Measurements from ENCODE around the gene USP53. TPM values are rescaled to one million over a fixed set of nuclear protein-coding genes. Genes with fewer than 3 reads are reported as not detected.

The USP53 gene
- total RNA-seq, 2 donors from 2014 or later, result 37.5 to 83.8 TPM

GRCh38 chr4:119228406-119228805, 15.9 kb downstream of the USP53 start:
- intact Hi-C loops (cut with DNase I), result no loop called here
- DNase-seq, result no peak
- TF ChIP-seq, protein P1, sequence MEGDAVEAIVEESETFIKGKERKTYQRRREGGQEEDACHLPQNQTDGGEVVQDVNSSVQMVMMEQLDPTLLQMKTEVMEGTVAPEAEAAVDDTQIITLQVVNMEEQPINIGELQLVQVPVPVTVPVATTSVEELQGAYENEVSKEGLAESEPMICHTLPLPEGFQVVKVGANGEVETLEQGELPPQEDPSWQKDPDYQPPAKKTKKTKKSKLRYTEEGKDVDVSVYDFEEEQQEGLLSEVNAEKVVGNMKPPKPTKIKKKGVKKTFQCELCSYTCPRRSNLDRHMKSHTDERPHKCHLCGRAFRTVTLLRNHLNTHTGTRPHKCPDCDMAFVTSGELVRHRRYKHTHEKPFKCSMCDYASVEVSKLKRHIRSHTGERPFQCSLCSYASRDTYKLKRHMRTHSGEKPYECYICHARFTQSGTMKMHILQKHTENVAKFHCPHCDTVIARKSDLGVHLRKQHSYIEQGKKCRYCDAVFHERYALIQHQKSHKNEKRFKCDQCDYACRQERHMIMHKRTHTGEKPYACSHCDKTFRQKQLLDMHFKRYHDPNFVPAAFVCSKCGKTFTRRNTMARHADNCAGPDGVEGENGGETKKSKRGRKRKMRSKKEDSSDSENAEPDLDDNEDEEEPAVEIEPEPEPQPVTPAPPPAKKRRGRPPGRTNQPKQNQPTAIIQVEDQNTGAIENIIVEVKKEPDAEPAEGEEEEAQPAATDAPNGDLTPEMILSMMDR (IDR thresholded peaks at IDR 0.05), result no peak
- Histone ChIP-seq H3K4me1 (no peaks in the 10 kb centered on the region), H3K36me3 (no peaks in the 10 kb centered on the region), H3K4me3 (no peak overlapping the region), H3K27me3 (no peaks in the 10 kb centered on the region), H3K9ac (ENCODE audit: low read depth in 2 of 2, low read length in 2 of 2) (no peak overlapping the region), H3K9me3 (no peaks in the 10 kb centered on the region), H3K27ac (no peak overlapping the region)

DNA sequence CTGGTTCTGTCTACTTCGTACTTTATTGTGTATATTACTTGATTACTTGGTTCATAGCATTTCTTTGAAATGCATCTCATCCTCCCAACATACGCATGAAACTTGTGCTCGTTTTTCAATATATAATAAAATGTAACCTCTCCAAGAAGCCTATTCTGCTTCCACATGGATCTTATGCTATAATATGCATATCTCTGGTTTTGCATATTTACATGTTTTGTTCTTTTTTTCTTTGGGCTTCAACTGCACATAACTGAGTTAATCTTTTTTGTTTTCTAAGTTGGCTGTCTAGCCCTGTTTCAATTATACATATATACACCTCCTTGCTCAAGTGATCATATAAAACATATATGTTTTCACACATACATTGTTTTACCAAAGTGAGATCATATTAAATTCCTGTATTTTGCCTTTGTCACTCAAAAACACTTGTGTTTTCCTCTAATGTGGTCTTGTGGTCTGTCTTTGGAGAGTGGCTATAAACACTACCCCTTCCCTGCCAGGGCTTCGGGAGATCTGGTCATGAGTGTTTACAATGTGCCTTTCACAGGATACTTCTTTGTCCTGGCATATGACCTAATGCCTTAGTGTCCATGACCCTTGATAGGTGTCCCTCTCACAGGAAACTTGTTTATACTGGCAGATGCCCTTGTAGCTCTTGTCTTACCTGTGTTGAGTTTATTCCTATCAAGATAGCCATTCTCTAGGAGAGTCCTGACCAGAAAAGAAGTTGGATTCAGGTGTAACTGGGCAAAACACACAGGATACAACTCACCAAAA, 17.6 kb downstream of the USP53 start:
- intact Hi-C loops (cut with DNase I), result no loop called here
- Histone ChIP-seq H3K4me3 (no peak overlapping the region), H3K27me3 (no peaks in the 10 kb centered on the region), H3K4me1 (no peaks in the 10 kb centered on the region), H3K36me3 (no peaks in the 10 kb centered on the region), H3K9me3 (no peaks in the 10 kb centered on the region), H3K9ac (ENCODE audit: low read depth in 2 of 2, low read length in 2 of 2) (no peak overlapping the region), H3K27ac (no peak overlapping the region)
- TF ChIP-seq, protein P1 (IDR thresholded peaks at IDR 0.05), result no peak
- no peak for DNase-seq

- TF ChIP-seq, protein P1 (IDR thresholded peaks at IDR 0.05), result no peak
- no peaks in the 10 kb centered on the region for H3K4me1 ChIP-seq
- no peak overlapping the region for H3K4me3 ChIP-seq
- no peak overlapping the region for H3K9ac ChIP-seq (ENCODE audit: low read depth in 2 of 2, low read length in 2 of 2)
- intact Hi-C loops (cut with DNase I), result no loop called here
- H3K27me3 ChIP-seq, result no peaks in the 10 kb centered on the region
- no peak for DNase-seq
- H3K9me3 ChIP-seq, result no peaks in the 10 kb centered on the region
- H3K36me3 ChIP-seq, result no peaks in the 10 kb centered on the region
- H3K27ac ChIP-seq, result no peak overlapping the region
Observed at GRCh38 chr4:119231491-119231890, 19.0 kb downstream of the USP53 start.

GRCh38 chr4:119232286-119232685, 19.8 kb downstream of the USP53 start:
- intact Hi-C loops (cut with DNase I), result no loop called here
- no peaks in the 10 kb centered on the region for H3K4me1 ChIP-seq
- no peak overlapping the region for H3K9ac ChIP-seq (ENCODE audit: low read depth in 2 of 2, low read length in 2 of 2)
- TF ChIP-seq, protein P1 (IDR thresholded peaks at IDR 0.05), result no peak
- H3K27ac ChIP-seq, result no peak overlapping the region
- no peaks in the 10 kb centered on the region for H3K36me3 ChIP-seq
- no peaks in the 10 kb centered on the region for H3K9me3 ChIP-seq
- H3K27me3 ChIP-seq, result no peaks in the 10 kb centered on the region
- no peak for DNase-seq
- H3K4me3 ChIP-seq, result no peak overlapping the region

GRCh38 chr4:119233191-119233590, 20.7 kb downstream of the USP53 start:
- Histone ChIP-seq H3K27ac (no peak overlapping the region), H3K9ac (ENCODE audit: low read depth in 2 of 2, low read length in 2 of 2) (no peak overlapping the region), H3K9me3 (no peaks in the 10 kb centered on the region), H3K4me3 (no peak overlapping the region), H3K27me3 (no peaks in the 10 kb centered on the region), H3K36me3 (no peaks in the 10 kb centered on the region), H3K4me1 (no peaks in the 10 kb centered on the region)
- intact Hi-C loops (cut with DNase I), result no loop called here
- TF ChIP-seq, protein P1 (IDR thresholded peaks at IDR 0.05), result no peak
- no peak for DNase-seq

Measured in colonic mucosa (tissue), 4 donors.